T1000 (cell line): ENCODE data around the gene PTTG1.
"Not testable (repeated sequence)": the region's sequence is repeated elsewhere in the genome, so short reads cannot be mapped to it uniquely, and the experiment has no call there.

ENCODE experiments used
- DNase-seq: peaks from one replicate; lab custom pipeline; 2025; ENCODE audit warnings: mixed read lengths; lab: John Stamatoyannopoulos, UW

The PTTG1 gene

DNA sequence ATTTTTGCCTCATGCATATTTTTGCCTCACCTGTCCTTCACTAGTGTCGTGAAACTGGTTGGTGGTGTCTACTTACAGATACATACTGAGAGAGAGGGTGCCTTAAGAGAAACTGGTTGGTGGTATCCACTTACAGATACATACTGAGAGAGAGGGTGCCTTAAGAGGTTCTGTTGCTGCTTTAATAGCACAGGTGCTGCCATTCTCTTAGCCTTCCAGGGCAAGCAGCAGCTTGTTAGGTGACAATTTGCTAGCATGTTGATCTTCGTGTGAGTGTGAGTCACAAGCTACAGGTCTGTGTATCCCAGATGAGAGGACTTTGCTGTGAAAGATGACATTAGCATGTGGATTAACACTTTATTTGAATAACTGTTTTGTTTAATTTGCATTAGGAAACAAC, 1.4 kb downstream of the PTTG1 start:
- DNase-seq = no peak

DNA sequence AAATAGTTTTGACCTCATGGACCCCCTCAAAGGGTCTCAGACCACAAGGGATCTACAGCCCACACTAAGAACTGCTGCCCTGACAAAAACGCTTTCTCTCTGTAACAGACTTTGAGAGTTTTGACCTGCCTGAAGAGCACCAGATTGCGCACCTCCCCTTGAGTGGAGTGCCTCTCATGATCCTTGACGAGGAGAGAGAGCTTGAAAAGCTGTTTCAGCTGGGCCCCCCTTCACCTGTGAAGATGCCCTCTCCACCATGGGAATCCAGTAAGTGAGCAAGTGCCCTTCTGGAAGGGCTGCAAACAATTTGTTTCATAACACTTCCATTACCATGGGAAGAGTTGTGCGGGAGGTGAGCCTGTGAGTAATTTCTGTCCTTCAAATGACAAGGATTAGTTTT, 6.0 kb downstream of the PTTG1 start:
- no peak for DNase-seq

DNA sequence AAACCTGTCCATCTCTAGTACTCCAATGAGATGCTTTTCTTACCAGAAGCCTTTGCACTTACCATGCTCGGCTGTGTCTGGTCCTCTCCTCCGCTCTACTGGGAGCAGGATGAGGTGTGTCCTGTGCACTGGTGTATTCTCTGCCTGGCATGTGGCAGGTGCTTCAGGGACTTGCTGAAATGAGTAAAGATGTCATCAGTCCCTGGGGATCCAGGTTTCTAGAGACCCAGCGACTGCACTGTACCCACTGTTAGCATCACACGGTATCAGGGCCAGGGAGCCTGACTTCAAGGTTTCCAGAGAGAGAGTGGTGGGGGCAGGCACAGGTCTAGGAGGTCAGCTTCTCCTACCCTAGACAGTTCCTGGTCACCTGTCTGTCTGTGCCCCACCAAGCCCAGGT, 10.5 kb downstream of the PTTG1 start:
- DNase-seq = no peak

DNA sequence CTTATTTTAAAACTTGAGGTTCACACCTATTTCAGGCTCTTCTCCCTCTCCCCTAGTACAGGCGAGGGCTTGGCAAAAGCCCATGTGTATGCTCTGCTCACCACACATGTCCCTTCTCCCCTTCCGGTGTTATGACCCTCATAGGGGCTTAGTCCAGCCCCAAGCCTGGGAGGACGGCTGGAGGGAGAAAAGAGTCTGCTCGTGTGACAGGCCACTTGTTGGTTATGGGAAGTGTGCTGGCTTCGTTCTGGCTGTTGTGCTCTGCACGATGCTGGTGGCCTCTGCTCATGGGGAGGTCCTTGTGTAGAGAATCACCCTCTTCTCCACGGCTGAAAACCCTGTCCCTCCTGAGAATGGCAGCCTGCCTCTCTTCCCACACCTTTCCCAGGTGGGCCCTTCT, 11.1 kb downstream of the PTTG1 start:
- DNase-seq = no peak

- DNase-seq = no peak
Measured at GRCh38 chr5:160434022-160434531, 12.4 kb downstream of the PTTG1 start.

- DNase-seq = no peak
Measured at GRCh38 chr5:160435532-160435931, 13.9 kb downstream of the PTTG1 start.

GRCh38 chr5:160436017-160436416, 14.4 kb downstream of the PTTG1 start:
- DNase-seq = no peak

GRCh38 chr5:160436661-160437060, 15.0 kb downstream of the PTTG1 start:
- DNase-seq = not testable (repeated sequence)

DNA sequence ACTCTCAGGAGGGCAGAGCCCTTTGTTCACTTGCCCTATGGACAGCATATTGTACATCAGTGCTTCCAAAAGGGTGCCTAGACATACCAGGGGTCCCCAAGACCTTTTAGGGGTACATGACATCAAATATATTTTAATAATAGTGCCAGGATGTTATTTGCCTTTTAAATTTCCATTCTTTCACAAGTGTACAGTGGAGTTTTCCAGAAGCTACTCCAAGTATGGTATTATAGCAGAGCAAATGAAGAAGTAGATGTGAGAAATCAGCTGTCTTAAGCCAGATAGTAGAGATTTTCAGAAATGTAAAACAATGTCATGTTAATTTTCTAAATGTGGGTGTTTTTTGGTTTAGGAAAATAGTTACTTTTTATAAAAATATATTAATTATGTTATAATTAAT, 15.6 kb downstream of the PTTG1 start:
- DNase-seq = no peak

DNA sequence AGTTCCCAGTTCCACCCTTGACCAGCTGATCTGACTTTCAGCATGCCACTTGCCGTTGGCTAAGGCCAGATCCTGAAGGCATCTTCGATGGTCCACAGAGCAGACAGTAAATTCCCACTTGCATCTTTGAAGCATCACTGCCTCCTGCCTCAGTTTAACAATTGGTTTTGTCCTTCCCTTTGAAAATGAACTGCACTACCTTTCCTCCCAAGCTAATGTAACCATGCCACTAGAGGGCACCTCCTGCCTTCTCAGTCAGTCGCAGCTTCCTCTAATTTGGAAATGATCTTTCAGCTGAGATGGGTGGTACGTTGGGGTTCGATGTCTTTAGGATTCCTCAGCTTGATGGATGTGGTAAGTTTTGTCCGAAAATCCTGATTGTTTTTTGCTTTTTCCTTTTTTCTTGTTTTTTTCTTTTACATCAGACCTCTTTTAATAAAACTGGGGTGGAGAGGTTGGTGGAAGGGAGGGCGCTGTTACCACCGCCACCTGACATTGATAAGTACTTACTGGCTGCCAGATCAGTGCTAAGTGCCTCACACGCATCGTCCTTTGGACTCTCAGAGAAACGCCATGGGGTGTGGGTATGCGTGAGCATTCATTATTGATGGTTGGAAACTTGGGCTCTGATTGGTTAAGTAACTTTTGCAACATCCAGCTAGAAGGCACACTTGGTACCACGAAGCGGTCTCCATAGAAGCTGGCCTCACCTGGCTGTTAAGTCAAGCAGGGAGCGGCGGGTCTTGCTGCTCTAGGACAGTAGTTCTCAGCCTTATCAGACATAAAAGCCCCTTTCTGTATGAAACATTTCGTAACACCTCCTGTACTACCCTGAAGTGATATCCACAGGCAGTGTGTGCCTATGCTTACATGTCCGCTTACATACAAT, 16.9 kb downstream of the PTTG1 start:
- DNase-seq = peak; percentile 5

GRCh38 chr5:160439205-160439600, 17.5 kb downstream of the PTTG1 start:
- peak; percentile 61 for DNase-seq

DNA sequence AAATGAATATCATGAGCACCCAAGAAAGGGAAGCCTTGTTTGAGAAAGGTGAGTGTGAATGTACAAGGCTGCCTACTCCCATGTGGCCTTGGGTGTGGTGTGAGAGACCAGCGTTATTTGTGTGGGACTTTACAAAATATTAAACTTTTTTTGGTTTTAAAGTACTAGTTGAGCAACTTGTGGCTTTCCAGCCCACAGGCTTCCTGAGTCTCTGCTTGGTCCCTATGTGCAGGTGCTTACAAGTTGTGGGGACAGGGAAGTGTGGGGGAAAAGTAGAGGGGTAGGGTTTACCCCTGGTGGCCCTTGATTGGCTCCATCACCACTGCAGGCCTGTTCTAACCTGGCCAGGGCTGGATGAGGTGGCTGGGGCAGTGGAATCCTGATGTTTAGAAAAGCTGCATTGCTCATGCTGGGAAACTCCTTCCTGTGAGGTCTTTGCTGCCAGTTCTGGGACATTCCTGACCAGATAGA, 19.7 kb downstream of the PTTG1 start:
- no peak for DNase-seq

DNA sequence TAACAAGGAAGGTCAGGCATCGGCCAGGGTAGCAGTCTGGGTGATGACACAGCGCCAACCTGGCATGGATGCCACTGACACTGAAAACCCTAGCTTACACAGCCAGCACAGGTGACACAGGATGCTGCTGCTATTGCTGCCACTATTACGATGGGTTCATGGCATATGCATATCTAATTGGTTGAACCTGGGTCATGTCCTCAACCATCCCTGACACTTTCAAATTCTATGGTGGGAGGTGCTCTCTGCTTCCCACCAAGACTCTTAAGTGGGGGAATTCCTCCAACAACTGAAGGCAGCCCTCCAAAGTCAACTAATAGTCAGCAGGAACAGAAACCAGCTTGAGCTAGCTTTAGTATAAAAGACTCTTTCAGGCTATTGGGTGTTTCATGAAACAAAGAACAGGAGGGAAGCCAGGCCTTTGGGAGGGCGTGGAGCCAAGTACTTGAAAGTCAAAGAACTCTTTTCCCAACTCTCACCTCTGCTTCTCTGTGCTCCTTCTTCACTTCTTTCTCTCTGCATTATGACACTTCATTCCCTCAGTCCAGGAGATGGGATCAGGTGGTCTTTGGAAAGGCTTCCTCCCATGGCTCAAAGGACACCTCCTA, 21.3 kb downstream of the PTTG1 start:
- no peak for DNase-seq

GRCh38 chr5:160444407-160444806, 22.8 kb downstream of the PTTG1 start:
- no peak for DNase-seq

- no peak for DNase-seq
Measured at GRCh38 chr5:160445132-160445531, 23.5 kb downstream of the PTTG1 start.

- no peak for DNase-seq
Measured at GRCh38 chr5:160445751-160446150, 24.1 kb downstream of the PTTG1 start.

- DNase-seq = no peak
Measured at GRCh38 chr5:160448886-160449285, 27.2 kb downstream of the PTTG1 start.

GRCh38 chr5:160449458-160449857, 27.8 kb downstream of the PTTG1 start:
- DNase-seq = no peak

- no peak for DNase-seq
Measured at GRCh38 chr5:160450164-160450932, 28.7 kb downstream of the PTTG1 start.

DNA sequence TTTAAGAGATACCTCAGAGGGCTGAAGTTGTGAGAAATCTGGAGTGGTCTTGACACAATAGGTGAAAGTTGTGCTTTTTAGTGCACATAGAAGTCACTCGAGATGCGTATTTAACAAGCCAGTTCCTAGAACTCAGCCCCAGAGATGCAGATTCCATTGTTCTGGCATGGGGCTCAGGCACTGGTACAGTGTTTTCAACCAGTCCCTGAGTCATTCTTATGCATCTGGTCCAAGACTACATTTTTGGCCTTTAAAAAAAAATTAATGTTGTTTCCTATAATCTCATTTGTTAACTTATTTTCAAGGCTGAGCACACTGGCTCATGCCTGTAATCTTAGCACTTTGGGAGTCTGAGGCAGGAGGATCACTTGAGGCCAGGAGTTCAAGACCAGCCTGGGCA, 29.6 kb downstream of the PTTG1 start:
- DNase-seq = no peak

GRCh38 chr5:160452036-160452435, 30.4 kb downstream of the PTTG1 start:
- DNase-seq = no peak

DNA sequence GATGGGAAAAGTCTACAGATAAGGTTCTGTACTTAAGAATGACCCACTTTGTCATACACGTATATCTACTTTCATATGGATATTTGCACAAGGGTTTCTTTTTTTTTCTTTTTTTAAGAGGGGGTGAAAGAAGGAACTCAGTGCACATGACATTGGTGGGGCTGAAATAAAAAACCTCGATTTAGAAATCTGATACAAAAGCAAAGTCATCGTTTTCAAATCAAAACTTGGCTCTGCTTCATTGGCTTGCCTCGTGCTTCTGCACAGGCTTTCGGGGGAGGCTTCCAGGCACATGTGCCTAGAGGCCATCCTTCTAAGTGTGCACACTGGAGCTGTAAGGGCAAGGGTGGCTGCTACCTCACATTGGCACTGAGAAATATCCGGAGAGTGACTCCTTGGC, 31.1 kb downstream of the PTTG1 start:
- DNase-seq = no peak
